Measurements from ENCODE around the gene NAA38. TPM values are rescaled to one million over a fixed set of nuclear protein-coding genes. Genes with fewer than 3 reads are reported as not detected.

Gene NAA38
- total RNA-seq, 2 experiments from 2014 or later = 62.1 to 71.7 TPM

GRCh38 chr17:7845359-7846062, 11.8 kb downstream of the NAA38 start:
- H3K36me3 Mint-ChIP-seq = peaks cover 2% of the 10 kb centered on the region

GRCh38 chr17:7844292-7845154, 12.8 kb downstream of the NAA38 start:
- peak; percentile 66 for ATAC-seq (ENCODE audit: low read depth)
- Mint-ChIP-seq H3K4me3 (peak overlapping the region; percentile 100), H3K27ac (peak overlapping the region; percentile 99), H3K36me3 (peaks cover 2% of the 10 kb centered on the region), H3K4me1 (peaks cover 30% of the 10 kb centered on the region), H3K27me3 (no peaks in the 10 kb centered on the region), H3K9me3 (no peaks in the 10 kb centered on the region)
- POLR2A ChIA-PET = interaction anchor here (0.8 to 1.7 kb wide), 7 partner anchors 10 to 329 kb away, joined by 3 to 18 read pairs (median 6); partner anchors contain the start of genes KDM6B, NAA38 and RNF227
- peak; percentile 82 for DNase-seq

More at GRCh38 chr17:7845359-7846062, 11.8 kb downstream of the NAA38 start:
- Mint-ChIP-seq H3K27me3 (no peaks in the 10 kb centered on the region), H3K4me1 (peaks cover 25% of the 10 kb centered on the region), H3K4me3 (peak overlapping the region; percentile 100), H3K27ac (peak overlapping the region; percentile 99), H3K9me3 (no peaks in the 10 kb centered on the region)
- POLR2A ChIA-PET = interaction anchor here (0.8 to 1.5 kb wide), 6 partner anchors 11 to 328 kb away, joined by 3 to 18 read pairs (median 5); partner anchors contain the start of genes KDM6B, NAA38 and RNF227
- ATAC-seq (ENCODE audit: low read depth) (no peak), DNase-seq (no peak)

DNA sequence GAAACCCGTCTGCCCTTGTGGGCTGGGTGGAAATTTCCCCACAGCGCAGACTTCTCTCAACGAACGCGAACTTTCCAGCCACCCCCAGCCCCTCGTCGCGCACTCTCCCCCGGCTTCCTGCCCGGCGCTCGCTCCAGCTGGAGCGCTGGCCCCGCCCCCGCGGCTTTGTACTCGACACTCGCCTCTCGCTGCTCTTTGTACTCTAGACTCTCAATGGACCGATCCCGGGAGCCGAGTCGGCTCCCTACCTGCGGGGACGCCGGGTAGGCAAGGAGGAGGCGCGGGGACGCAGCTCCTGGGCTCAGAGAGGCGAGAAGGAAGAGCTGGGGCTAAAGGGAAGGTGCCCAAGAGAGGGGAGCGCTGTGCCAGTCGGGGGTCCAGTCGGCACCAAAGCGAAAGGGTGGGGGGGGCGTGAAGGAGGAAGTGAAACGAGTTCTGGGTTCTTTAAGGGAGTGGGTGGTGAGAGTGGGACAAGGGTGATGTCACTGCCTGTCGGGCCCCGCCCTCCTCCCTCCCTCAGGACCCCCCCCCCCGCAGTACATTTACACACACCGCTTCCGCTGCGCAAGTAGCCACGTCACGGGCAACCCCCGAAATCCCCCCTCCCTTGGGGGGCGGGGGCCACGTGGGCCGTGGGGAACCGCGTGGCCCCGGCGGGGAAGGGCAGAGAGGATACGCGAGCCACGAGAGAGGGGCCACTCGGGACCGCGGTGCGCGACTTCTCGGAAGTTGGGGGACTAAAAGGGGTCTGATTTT, 13.6 kb downstream of the NAA38 start:
- DNase-seq (peak; percentile 82), ATAC-seq (ENCODE audit: low read depth) (peak; percentile 16)
- H3K27me3 Mint-ChIP-seq = no peaks in the 10 kb centered on the region
- H3K4me1 Mint-ChIP-seq = peaks cover 37% of the 10 kb centered on the region
- peak overlapping the region; percentile 99 for H3K27ac Mint-ChIP-seq
- H3K9me3 Mint-ChIP-seq = no peaks in the 10 kb centered on the region
- POLR2A ChIA-PET = interaction anchor here (1.0 to 1.7 kb wide), 5 partner anchors 9 to 602 kb away, joined by 3 to 6 read pairs (median 3); partner anchors contain the start of genes KDM6B and NAA38
- peak overlapping the region; percentile 100 for H3K4me3 Mint-ChIP-seq
- H3K36me3 Mint-ChIP-seq = peaks cover 2% of the 10 kb centered on the region

- DNase-seq (no peak), ATAC-seq (ENCODE audit: low read depth) (no peak)
- Mint-ChIP-seq H3K4me3 (peak overlapping the region; percentile 100), H3K27ac (peak overlapping the region; percentile 99), H3K36me3 (peaks cover 2% of the 10 kb centered on the region), H3K9me3 (no peaks in the 10 kb centered on the region), H3K4me1 (peaks cover 41% of the 10 kb centered on the region), H3K27me3 (no peaks in the 10 kb centered on the region)
- POLR2A ChIA-PET = interaction anchor here (0.7 to 1.7 kb wide), 7 partner anchors 9 to 602 kb away, joined by 3 to 6 read pairs (median 3); partner anchors contain the start of genes KDM6B and NAA38
Measured at GRCh38 chr17:7843257-7843535, 14.2 kb downstream of the NAA38 start.

GRCh38 chr17:7842380-7843256, 14.7 kb downstream of the NAA38 start:
- peaks cover 2% of the 10 kb centered on the region for H3K36me3 Mint-ChIP-seq
- H3K9me3 Mint-ChIP-seq = no peaks in the 10 kb centered on the region
- POLR2A ChIA-PET = interaction anchor here (0.5 to 1.7 kb wide), 12 partner anchors 8 to 601 kb away, joined by 3 to 6 read pairs (median 3); partner anchors contain the start of genes CNTROB, KDM6B, NAA38 and TRAPPC1
- H3K27me3 Mint-ChIP-seq = no peaks in the 10 kb centered on the region
- H3K27ac Mint-ChIP-seq = peak overlapping the region; percentile 99
- peak overlapping the region; percentile 100 for H3K4me3 Mint-ChIP-seq
- H3K4me1 Mint-ChIP-seq = peaks cover 43% of the 10 kb centered on the region
- DNase-seq = peak; percentile 80
- peak; percentile 24 for ATAC-seq (ENCODE audit: low read depth)

GRCh38 chr17:7841915-7842379, 15.4 kb downstream of the NAA38 start:
- Mint-ChIP-seq H3K9me3 (no peaks in the 10 kb centered on the region), H3K4me3 (peak overlapping the region; percentile 100), H3K4me1 (peaks cover 50% of the 10 kb centered on the region), H3K27ac (peak overlapping the region; percentile 99), H3K27me3 (no peaks in the 10 kb centered on the region), H3K36me3 (peaks cover 2% of the 10 kb centered on the region)
- POLR2A ChIA-PET = interaction anchor here (0.5 to 1.2 kb wide), 7 partner anchors 9 to 289 kb away, joined by 3 to 6 read pairs (median 3); partner anchors contain the start of genes CNTROB, SAT2 and TRAPPC1
- peak; percentile 90 for DNase-seq
- peak; percentile 8 for ATAC-seq (ENCODE audit: low read depth)

GRCh38 chr17:7841396-7841914, 15.9 kb downstream of the NAA38 start:
- Mint-ChIP-seq H3K27me3 (no peaks in the 10 kb centered on the region), H3K36me3 (no peaks in the 10 kb centered on the region), H3K4me3 (peak overlapping the region; percentile 100), H3K4me1 (peaks cover 55% of the 10 kb centered on the region), H3K9me3 (no peaks in the 10 kb centered on the region), H3K27ac (peak overlapping the region; percentile 84)
- DNase-seq = peak; percentile 74
- ATAC-seq (ENCODE audit: low read depth) = peak; percentile 19
- POLR2A ChIA-PET = interaction anchor here (0.6 to 1.3 kb wide), 3 partner anchors 8 to 214 kb away, joined by 3 to 4 read pairs (median 3); partner anchors contain the start of gene SAT2

- peaks cover 56% of the 10 kb centered on the region for H3K4me1 Mint-ChIP-seq
- H3K4me3 Mint-ChIP-seq = peak overlapping the region; percentile 100
- POLR2A ChIA-PET = interaction anchor here (1.3 kb wide), 1 partner anchor 11 kb away, joined by 3 read pairs; no protein-coding TSS in a partner anchor
- peak overlapping the region; percentile 84 for H3K27ac Mint-ChIP-seq
- H3K9me3 Mint-ChIP-seq = no peaks in the 10 kb centered on the region
- H3K27me3 Mint-ChIP-seq = no peaks in the 10 kb centered on the region
- H3K36me3 Mint-ChIP-seq = no peaks in the 10 kb centered on the region
- no peak for DNase-seq
- no peak for ATAC-seq (ENCODE audit: low read depth)
Measured at GRCh38 chr17:7840875-7841274, 16.5 kb downstream of the NAA38 start.

GRCh38 chr17:7840441-7840840, 16.9 kb downstream of the NAA38 start:
- peak overlapping the region; percentile 100 for H3K4me3 Mint-ChIP-seq
- no peak overlapping the region for H3K27ac Mint-ChIP-seq
- ATAC-seq (ENCODE audit: low read depth) (no peak), DNase-seq (no peak)
- H3K9me3 Mint-ChIP-seq = no peaks in the 10 kb centered on the region
- no peaks in the 10 kb centered on the region for H3K36me3 Mint-ChIP-seq
- peaks cover 54% of the 10 kb centered on the region for H3K4me1 Mint-ChIP-seq
- H3K27me3 Mint-ChIP-seq = no peaks in the 10 kb centered on the region
- POLR2A ChIA-PET = interaction anchor here (1.3 kb wide), 1 partner anchor 11 kb away, joined by 3 read pairs; no protein-coding TSS in a partner anchor

- no peaks in the 10 kb centered on the region for H3K36me3 Mint-ChIP-seq
- H3K9me3 Mint-ChIP-seq = no peaks in the 10 kb centered on the region
- no peak for DNase-seq
- POLR2A ChIA-PET = no interaction called here
- no peak for ATAC-seq (ENCODE audit: low read depth)
- no peak overlapping the region for H3K4me3 Mint-ChIP-seq
- peak overlapping the region; percentile 48 for H3K27ac Mint-ChIP-seq
- no peaks in the 10 kb centered on the region for H3K27me3 Mint-ChIP-seq
- peaks cover 54% of the 10 kb centered on the region for H3K4me1 Mint-ChIP-seq
Measured at GRCh38 chr17:7839876-7840261, 17.5 kb downstream of the NAA38 start.

GRCh38 chr17:7839190-7839875, 18.0 kb downstream of the NAA38 start:
- POLR2A ChIA-PET = interaction anchor here (2.7 kb wide), 1 partner anchor 12 kb away, joined by 11 read pairs; no protein-coding TSS in a partner anchor
- DNase-seq (peak; percentile 40), ATAC-seq (ENCODE audit: low read depth) (no peak)
- no peaks in the 10 kb centered on the region for H3K36me3 Mint-ChIP-seq
- H3K27me3 Mint-ChIP-seq = no peaks in the 10 kb centered on the region
- peaks cover 53% of the 10 kb centered on the region for H3K4me1 Mint-ChIP-seq
- H3K9me3 Mint-ChIP-seq = no peaks in the 10 kb centered on the region
- peak overlapping the region; percentile 70 for H3K4me3 Mint-ChIP-seq
- H3K27ac Mint-ChIP-seq = peak overlapping the region; percentile 71
